ENCODE measurements around the gene TBCD.
A peak's percentile ranks its signal among the peaks of the same experiment; 100 is the strongest.
"Not testable (repeated sequence)": the region's sequence is repeated elsewhere in the genome, so short reads cannot be mapped to it uniquely, and the experiment has no call there.

TBCD gene

GRCh38 chr17:82767041-82767754 is 15.3 kb downstream of the TBCD start:
- DNase-seq (ENCODE audit: low spot score), result peak; percentile 54

- no peak for DNase-seq (ENCODE audit: low spot score)
Measured at GRCh38 chr17:82769041-82769440, 17.2 kb downstream of the TBCD start.

- DNase-seq (ENCODE audit: low spot score), result peak; percentile 76
Measured at GRCh38 chr17:82772026-82772425, 20.2 kb downstream of the TBCD start.

GRCh38 chr17:82774456-82774855 is 22.6 kb downstream of the TBCD start:
- DNase-seq (ENCODE audit: low spot score), result not testable (repeated sequence)

GRCh38 chr17:82775001-82775823 is 23.3 kb downstream of the TBCD start:
- DNase-seq (ENCODE audit: low spot score), result peak; percentile 79

- no peak for DNase-seq (ENCODE audit: low spot score)
Measured at GRCh38 chr17:82776454-82776853, 24.6 kb downstream of the TBCD start.

GRCh38 chr17:82777778-82778375 is 26.0 kb downstream of the TBCD start:
- DNase-seq (ENCODE audit: low spot score), result not testable (repeated sequence)

GRCh38 chr17:82779541-82779940 is 27.7 kb downstream of the TBCD start:
- DNase-seq (ENCODE audit: low spot score), result no peak

- DNase-seq (ENCODE audit: low spot score), result no peak
Measured at GRCh38 chr17:82780195-82780594, 28.3 kb downstream of the TBCD start.

- DNase-seq (ENCODE audit: low spot score), result no peak
Measured at GRCh38 chr17:82780971-82781893, 29.4 kb downstream of the TBCD start.

GRCh38 chr17:82781894-82782274 is 30.0 kb downstream of the TBCD start:
- peak; percentile 94 for DNase-seq (ENCODE audit: low spot score)

GRCh38 chr17:82782657-82783207 is 30.9 kb downstream of the TBCD start:
- no peak for DNase-seq (ENCODE audit: low spot score)

- DNase-seq (ENCODE audit: low spot score), result no peak
Measured at GRCh38 chr17:82783498-82783897, 31.6 kb downstream of the TBCD start.

GRCh38 chr17:82785581-82785980 is 33.7 kb downstream of the TBCD start:
- not testable (repeated sequence) for DNase-seq (ENCODE audit: low spot score)

GRCh38 chr17:82786427-82786826 is 34.6 kb downstream of the TBCD start:
- DNase-seq (ENCODE audit: low spot score), result no peak

GRCh38 chr17:82787081-82787848 is 35.4 kb downstream of the TBCD start:
- peak; percentile 90 for DNase-seq (ENCODE audit: low spot score)

GRCh38 chr17:82788206-82789001 is 36.5 kb downstream of the TBCD start:
- no peak for DNase-seq (ENCODE audit: low spot score)

- DNase-seq (ENCODE audit: low spot score), result no peak
Measured at GRCh38 chr17:82789051-82789592, 37.3 kb downstream of the TBCD start.

GRCh38 chr17:82789806-82790205 is 37.9 kb downstream of the TBCD start:
- no peak for DNase-seq (ENCODE audit: low spot score)

- no peak for DNase-seq (ENCODE audit: low spot score)
Measured at GRCh38 chr17:82790391-82790790, 38.5 kb downstream of the TBCD start.
